GM20000 (cell line): Measurements from ENCODE around the gene KRT33B.
"Not testable (repeated sequence)": the region's sequence is repeated elsewhere in the genome, so short reads cannot be mapped to it uniquely, and the experiment has no call there.

Source experiments
- DNase-seq: peaks from one replicate; pipeline ENCODE4 v3.0.0; 2012; ENCODE audit warnings: low spot score
- CTCF ChIP-seq: IDR thresholded peaks from 2 replicates; pipeline ENCODE4 v1.5.1; 2012; ENCODE audit warnings: mild to moderate bottlenecking, control low read depth; ENCODE audit errors: extremely low read depth, missing control alignments

Gene KRT33B

GRCh38 chr17:41360296-41360995 is 9.2 kb downstream of the KRT33B start:
- DNase-seq: no peak

GRCh38 chr17:41354536-41354935 is 15.1 kb downstream of the KRT33B start:
- no peak for TF ChIP-seq CTCF
- no peak for DNase-seq

More at GRCh38 chr17:41360296-41360995, 9.2 kb downstream of the KRT33B start:
- no peak for TF ChIP-seq CTCF

GRCh38 chr17:41352597-41353366 is 16.8 kb downstream of the KRT33B start:
- TF ChIP-seq CTCF: no peak
- DNase-seq: no peak

- no peak for DNase-seq
- no peak for TF ChIP-seq CTCF
Observed at GRCh38 chr17:41351177-41351576, 18.4 kb downstream of the KRT33B start.

- DNase-seq: not testable (repeated sequence)
Observed at GRCh38 chr17:41350381-41350878, 19.2 kb downstream of the KRT33B start, which contains the start of gene KRT33A. TSS of gene KRT33A (minus strand) at chr17:41350828. CDS start at chr17:41350767, 61 bp downstream.

- no peak for TF ChIP-seq CTCF
- DNase-seq: no peak
Observed at GRCh38 chr17:41347869-41348760, 21.5 kb downstream of the KRT33B start.

GRCh38 chr17:41346421-41346820 is 23.2 kb downstream of the KRT33B start:
- DNase-seq: not testable (repeated sequence)

- DNase-seq: no peak
- no peak for TF ChIP-seq CTCF
Observed at GRCh38 chr17:41345992-41346391, 23.6 kb downstream of the KRT33B start.
